ENCODE measurements around the gene TPPP2.

The TPPP2 gene

DNA sequence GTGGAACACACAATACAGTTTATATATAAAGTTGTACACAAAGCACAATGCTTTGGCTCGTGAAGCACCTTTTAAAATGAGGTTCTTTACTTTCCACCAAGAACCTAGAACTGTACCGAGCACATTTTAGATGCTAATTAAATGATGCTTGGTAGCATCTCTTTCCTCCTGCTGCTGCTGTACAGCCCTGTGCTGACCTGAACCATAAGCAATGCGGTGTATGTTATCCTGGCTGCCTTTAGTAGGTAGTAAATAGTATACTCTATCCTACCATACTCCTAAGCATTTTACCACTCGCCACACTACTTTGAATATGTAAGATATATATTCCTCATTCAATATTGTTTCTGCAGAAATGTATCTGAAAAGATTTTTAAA lies 24.7 kb downstream of the TPPP2 start:
- H3K27ac ChIP-seq (ENCODE audit: low read depth, low read length, poor library complexity, severe bottlenecking): no peak overlapping the region
- H3K9me2 ChIP-seq (ENCODE audit: low read depth, low read length): no peaks in the 10 kb centered on the region
- no peaks in the 10 kb centered on the region for H3K9me3 ChIP-seq (ENCODE audit: low read length)
- peaks cover 8% of the 10 kb centered on the region; the same call in 1 of the 2 replicates for H3K27me3 ChIP-seq (ENCODE audit: insufficient read depth, low read length)
- no peaks in the 10 kb centered on the region for H3K36me3 ChIP-seq (ENCODE audit: insufficient read depth, low read length)
- H4K20me1 ChIP-seq (ENCODE audit: insufficient read depth, low read length): no peaks in the 10 kb centered on the region
- H3K79me2 ChIP-seq (ENCODE audit: insufficient read depth, low read length): no peaks in the 10 kb centered on the region
- H3K4me3 ChIP-seq (ENCODE audit: low read depth, low read length, poor library complexity, severe bottlenecking): no peak overlapping the region
- no peak overlapping the region for H3K9ac ChIP-seq (ENCODE audit: low read length)
- H3F3A ChIP-seq (ENCODE audit: insufficient read depth, low read length): no peaks in the 10 kb centered on the region
- H3K4me2 ChIP-seq (ENCODE audit: low read length): no peak overlapping the region
- no peak overlapping the region for H2AFZ ChIP-seq (ENCODE audit: low read length)
- H3K4me1 ChIP-seq (ENCODE audit: insufficient read depth, low read length, severe bottlenecking): no peaks in the 10 kb centered on the region
- no peak for TF ChIP-seq EZH2 (IDR thresholded peaks at IDR 0.05; ENCODE audit: borderline replicate concordance, low read length)
- TF ChIP-seq, protein P1, sequence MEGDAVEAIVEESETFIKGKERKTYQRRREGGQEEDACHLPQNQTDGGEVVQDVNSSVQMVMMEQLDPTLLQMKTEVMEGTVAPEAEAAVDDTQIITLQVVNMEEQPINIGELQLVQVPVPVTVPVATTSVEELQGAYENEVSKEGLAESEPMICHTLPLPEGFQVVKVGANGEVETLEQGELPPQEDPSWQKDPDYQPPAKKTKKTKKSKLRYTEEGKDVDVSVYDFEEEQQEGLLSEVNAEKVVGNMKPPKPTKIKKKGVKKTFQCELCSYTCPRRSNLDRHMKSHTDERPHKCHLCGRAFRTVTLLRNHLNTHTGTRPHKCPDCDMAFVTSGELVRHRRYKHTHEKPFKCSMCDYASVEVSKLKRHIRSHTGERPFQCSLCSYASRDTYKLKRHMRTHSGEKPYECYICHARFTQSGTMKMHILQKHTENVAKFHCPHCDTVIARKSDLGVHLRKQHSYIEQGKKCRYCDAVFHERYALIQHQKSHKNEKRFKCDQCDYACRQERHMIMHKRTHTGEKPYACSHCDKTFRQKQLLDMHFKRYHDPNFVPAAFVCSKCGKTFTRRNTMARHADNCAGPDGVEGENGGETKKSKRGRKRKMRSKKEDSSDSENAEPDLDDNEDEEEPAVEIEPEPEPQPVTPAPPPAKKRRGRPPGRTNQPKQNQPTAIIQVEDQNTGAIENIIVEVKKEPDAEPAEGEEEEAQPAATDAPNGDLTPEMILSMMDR (IDR thresholded peaks at IDR 0.05; ENCODE audit: low read length): no peak

GRCh38 chr14:21055432-21056117 lies 25.6 kb downstream of the TPPP2 start:
- Histone ChIP-seq H2AFZ (ENCODE audit: low read length) (no peak overlapping the region), H3K4me3 (ENCODE audit: low read depth, low read length, poor library complexity, severe bottlenecking) (no peak overlapping the region), H3F3A (ENCODE audit: insufficient read depth, low read length) (no peaks in the 10 kb centered on the region), H3K9ac (ENCODE audit: low read length) (no peak overlapping the region), H3K27me3 (ENCODE audit: insufficient read depth, low read length) (peaks cover 8% of the 10 kb centered on the region; the same call in 1 of the 2 replicates), H3K79me2 (ENCODE audit: insufficient read depth, low read length) (no peaks in the 10 kb centered on the region), H3K4me1 (ENCODE audit: insufficient read depth, low read length, severe bottlenecking) (no peaks in the 10 kb centered on the region), H3K36me3 (ENCODE audit: insufficient read depth, low read length) (no peaks in the 10 kb centered on the region), H3K9me2 (ENCODE audit: low read depth, low read length) (no peaks in the 10 kb centered on the region), H3K27ac (ENCODE audit: low read depth, low read length, poor library complexity, severe bottlenecking) (no peak overlapping the region), H3K4me2 (ENCODE audit: low read length) (no peak overlapping the region), H4K20me1 (ENCODE audit: insufficient read depth, low read length) (no peaks in the 10 kb centered on the region), H3K9me3 (ENCODE audit: low read length) (no peaks in the 10 kb centered on the region)
- TF ChIP-seq, protein P1 (IDR thresholded peaks at IDR 0.05; ENCODE audit: low read length): no peak
- no peak for TF ChIP-seq EZH2 (IDR thresholded peaks at IDR 0.05; ENCODE audit: borderline replicate concordance, low read length)

DNA sequence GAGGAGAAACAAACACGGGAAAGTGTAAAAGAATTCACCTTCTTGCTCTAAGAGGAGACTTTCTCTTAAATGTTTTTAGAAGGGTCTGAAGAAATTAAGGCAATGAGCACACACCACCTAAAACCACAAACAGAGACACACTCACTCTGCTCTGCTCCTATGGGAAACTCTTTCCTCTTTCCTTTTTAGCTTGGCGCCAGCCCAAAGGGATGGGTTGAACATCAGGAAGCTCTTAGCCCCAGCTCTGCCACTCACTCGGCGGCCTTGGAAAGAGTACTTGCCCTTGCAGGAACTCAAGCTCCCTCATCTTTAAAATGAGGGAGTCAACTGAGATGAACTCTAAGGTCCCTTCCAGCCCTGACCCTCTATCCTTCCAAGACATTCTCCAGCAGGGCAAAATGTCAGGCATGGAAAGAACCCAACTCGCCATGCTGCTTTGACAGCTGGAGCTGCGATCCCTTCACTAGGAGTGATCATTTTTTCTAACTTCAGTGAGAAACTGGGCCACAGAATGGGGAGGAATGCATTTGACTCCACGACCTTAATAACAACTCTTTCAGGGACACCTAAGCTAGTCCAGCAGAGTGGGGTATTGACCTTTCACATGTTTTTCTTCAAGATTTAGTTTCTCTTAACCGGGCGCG lies 26.6 kb downstream of the TPPP2 start:
- H2AFZ ChIP-seq (ENCODE audit: low read length): no peak overlapping the region
- H3K27ac ChIP-seq (ENCODE audit: low read depth, low read length, poor library complexity, severe bottlenecking): no peak overlapping the region

More for the DNA sequence above, 26.6 kb downstream of the TPPP2 start:
- no peak overlapping the region for H3K4me2 ChIP-seq (ENCODE audit: low read length)
- TF ChIP-seq EZH2 (IDR thresholded peaks at IDR 0.05; ENCODE audit: borderline replicate concordance, low read length): no peak
- TF ChIP-seq, protein P1 (IDR thresholded peaks at IDR 0.05; ENCODE audit: low read length): no peak
- H3K9ac ChIP-seq (ENCODE audit: low read length): no peak overlapping the region
- H3K36me3 ChIP-seq (ENCODE audit: insufficient read depth, low read length): no peaks in the 10 kb centered on the region
- no peaks in the 10 kb centered on the region for H4K20me1 ChIP-seq (ENCODE audit: insufficient read depth, low read length)
- no peaks in the 10 kb centered on the region for H3F3A ChIP-seq (ENCODE audit: insufficient read depth, low read length)
- H3K9me2 ChIP-seq (ENCODE audit: low read depth, low read length): no peaks in the 10 kb centered on the region
- no peaks in the 10 kb centered on the region for H3K79me2 ChIP-seq (ENCODE audit: insufficient read depth, low read length)
- no peak overlapping the region for H3K4me3 ChIP-seq (ENCODE audit: low read depth, low read length, poor library complexity, severe bottlenecking)
- H3K4me1 ChIP-seq (ENCODE audit: insufficient read depth, low read length, severe bottlenecking): no peaks in the 10 kb centered on the region
- H3K27me3 ChIP-seq (ENCODE audit: insufficient read depth, low read length): peaks cover 6% of the 10 kb centered on the region; the same call in 1 of the 2 replicates
- no peaks in the 10 kb centered on the region for H3K9me3 ChIP-seq (ENCODE audit: low read length)

Measured in OCI-LY1 (cell line).